GM19023 (cell line): Measurements from ENCODE around the gene FOXP1.

ENCODE experiments used
- ATAC-seq: cut with Tn5 transposase; IDR thresholded peaks from one replicate; pipeline ENCODE4 v1.9.1; 2021; ENCODE audit warnings: mild to moderate bottlenecking, moderate library complexity; ENCODE audit not compliant: unreplicated experiment

FOXP1 gene

GRCh38 chr3:71055257-71056001, 528.1 kb downstream of the FOXP1 start:
- no peak for ATAC-seq

GRCh38 chr3:71054312-71054711, 529.2 kb downstream of the FOXP1 start:
- ATAC-seq = no peak

GRCh38 chr3:71053495-71053894, 530.0 kb downstream of the FOXP1 start:
- ATAC-seq = no peak

GRCh38 chr3:71052716-71053115, 530.8 kb downstream of the FOXP1 start:
- ATAC-seq = no peak

- no peak for ATAC-seq
These were observed 531.4 kb downstream of the FOXP1 start for GRCh38 chr3:71051893-71052687.

- ATAC-seq = no peak
These were observed 532.3 kb downstream of the FOXP1 start for GRCh38 chr3:71051259-71051595.

GRCh38 chr3:71050538-71051258, 532.8 kb downstream of the FOXP1 start:
- ATAC-seq = no peak

- no peak for ATAC-seq
These were observed 533.4 kb downstream of the FOXP1 start for GRCh38 chr3:71050166-71050537.

GRCh38 chr3:71048948-71049347, 534.6 kb downstream of the FOXP1 start:
- ATAC-seq = no peak

GRCh38 chr3:71047616-71048531, 535.7 kb downstream of the FOXP1 start:
- ATAC-seq = no peak

- ATAC-seq = no peak
These were observed 536.7 kb downstream of the FOXP1 start for GRCh38 chr3:71046791-71047190.

GRCh38 chr3:71045917-71046282, 537.6 kb downstream of the FOXP1 start:
- no peak for ATAC-seq

- ATAC-seq = no peak
These were observed 538.2 kb downstream of the FOXP1 start for GRCh38 chr3:71045212-71045916.

GRCh38 chr3:71042759-71043158, 540.8 kb downstream of the FOXP1 start:
- ATAC-seq = no peak

- ATAC-seq = no peak
These were observed 542.2 kb downstream of the FOXP1 start for GRCh38 chr3:71041371-71041770.

GRCh38 chr3:71039332-71039731, 544.2 kb downstream of the FOXP1 start:
- no peak for ATAC-seq

- ATAC-seq = no peak
These were observed 545.8 kb downstream of the FOXP1 start for GRCh38 chr3:71037775-71038174.

GRCh38 chr3:71035886-71036285, 547.6 kb downstream of the FOXP1 start:
- no peak for ATAC-seq

GRCh38 chr3:71035314-71035713, 548.2 kb downstream of the FOXP1 start:
- no peak for ATAC-seq

- ATAC-seq = no peak
These were observed 549.8 kb downstream of the FOXP1 start for GRCh38 chr3:71033681-71034220.
